NCI-H748 treated with DMSO at 0.1 percent for 48 hours (cell line): Measurements from ENCODE around the gene MIS12.

Source experiments
- DNase-seq: peaks from one replicate; lab custom pipeline; 2025; lab: John Stamatoyannopoulos, UW

The MIS12 gene

GRCh38 chr17:5500247-5500588 is 13.9 kb downstream of the MIS12 start:
- DNase-seq = no peak

- DNase-seq = peak; percentile 97
These were observed 14.4 kb downstream of the MIS12 start for GRCh38 chr17:5500589-5501391.

GRCh38 chr17:5501685-5502084 is 15.3 kb downstream of the MIS12 start:
- DNase-seq = no peak

- DNase-seq = no peak
These were observed 16.2 kb downstream of the MIS12 start for GRCh38 chr17:5502552-5502951.

- no peak for DNase-seq
These were observed 19.9 kb downstream of the MIS12 start for GRCh38 chr17:5506307-5506706.

- DNase-seq = peak; percentile 98
These were observed 22.4 kb downstream of the MIS12 start for GRCh38 chr17:5508810-5509209.

GRCh38 chr17:5509482-5509881 is 23.1 kb downstream of the MIS12 start:
- no peak for DNase-seq

- DNase-seq = no peak
These were observed 24.4 kb downstream of the MIS12 start for GRCh38 chr17:5510771-5511170.

GRCh38 chr17:5511401-5512225 is 25.2 kb downstream of the MIS12 start:
- no peak for DNase-seq

GRCh38 chr17:5513628-5514027 is 27.3 kb downstream of the MIS12 start:
- DNase-seq = no peak

GRCh38 chr17:5514976-5515375 is 28.6 kb downstream of the MIS12 start:
- no peak for DNase-seq

- DNase-seq = no peak
These were observed 29.9 kb downstream of the MIS12 start for GRCh38 chr17:5516060-5516792.

GRCh38 chr17:5522476-5522875 is 36.1 kb downstream of the MIS12 start:
- no peak for DNase-seq

GRCh38 chr17:5523249-5523648 is 36.9 kb downstream of the MIS12 start:
- no peak for DNase-seq

- no peak for DNase-seq
These were observed 40.6 kb downstream of the MIS12 start for GRCh38 chr17:5526821-5527598.

- DNase-seq = no peak
These were observed 41.4 kb downstream of the MIS12 start for GRCh38 chr17:5527601-5528250.

- DNase-seq = no peak
These were observed 44.1 kb downstream of the MIS12 start for GRCh38 chr17:5530265-5531084.

GRCh38 chr17:5531085-5531418 is 44.7 kb downstream of the MIS12 start:
- no peak for DNase-seq

- no peak for DNase-seq
These were observed 46.2 kb downstream of the MIS12 start for GRCh38 chr17:5532581-5532980.

GRCh38 chr17:5533486-5534315 is 47.3 kb downstream of the MIS12 start:
- no peak for DNase-seq
